OCI-LY3 (cell line): ENCODE measurements around the gene CD164.

ENCODE experiments used
- EZH2phosphoT487 ChIP-seq: fragments of 200-600 bp; shearing (Covaris generic); IDR thresholded peaks from 2 replicates; pipeline ENCODE4 v1.6.1; 2018; ENCODE audit warnings: antibody characterized with exemption, mixed run types, low read depth
- TF ChIP-seq, protein P1 (sequence below): fragments of 200-600, 300-600 bp; sonication (generic); IDR thresholded peaks from 2 replicates; pipeline ENCODE4 v1.5.1; 2014; ENCODE audit warnings: antibody characterized with exemption, low read length, low read depth

DNA sequence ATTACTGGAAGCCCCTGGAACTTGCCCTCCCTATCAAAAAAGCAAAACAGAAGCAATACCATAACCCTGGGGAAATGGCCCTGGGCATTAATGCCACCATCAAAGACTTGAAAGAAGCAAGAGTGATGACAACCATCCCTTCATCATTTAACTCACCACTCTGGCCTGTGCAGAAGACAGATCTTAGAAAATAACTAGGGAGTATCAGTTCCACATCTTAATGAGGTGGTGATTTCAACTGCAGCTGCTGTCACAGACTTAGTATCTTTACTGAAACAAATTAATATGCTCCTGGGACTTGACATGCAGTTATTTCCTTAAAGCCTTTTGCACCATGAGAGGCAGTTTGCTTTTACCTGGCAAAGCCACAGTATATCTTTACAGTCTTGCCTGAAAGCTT is 24.1 kb downstream of the CD164 start:
- TF ChIP-seq, protein P1, sequence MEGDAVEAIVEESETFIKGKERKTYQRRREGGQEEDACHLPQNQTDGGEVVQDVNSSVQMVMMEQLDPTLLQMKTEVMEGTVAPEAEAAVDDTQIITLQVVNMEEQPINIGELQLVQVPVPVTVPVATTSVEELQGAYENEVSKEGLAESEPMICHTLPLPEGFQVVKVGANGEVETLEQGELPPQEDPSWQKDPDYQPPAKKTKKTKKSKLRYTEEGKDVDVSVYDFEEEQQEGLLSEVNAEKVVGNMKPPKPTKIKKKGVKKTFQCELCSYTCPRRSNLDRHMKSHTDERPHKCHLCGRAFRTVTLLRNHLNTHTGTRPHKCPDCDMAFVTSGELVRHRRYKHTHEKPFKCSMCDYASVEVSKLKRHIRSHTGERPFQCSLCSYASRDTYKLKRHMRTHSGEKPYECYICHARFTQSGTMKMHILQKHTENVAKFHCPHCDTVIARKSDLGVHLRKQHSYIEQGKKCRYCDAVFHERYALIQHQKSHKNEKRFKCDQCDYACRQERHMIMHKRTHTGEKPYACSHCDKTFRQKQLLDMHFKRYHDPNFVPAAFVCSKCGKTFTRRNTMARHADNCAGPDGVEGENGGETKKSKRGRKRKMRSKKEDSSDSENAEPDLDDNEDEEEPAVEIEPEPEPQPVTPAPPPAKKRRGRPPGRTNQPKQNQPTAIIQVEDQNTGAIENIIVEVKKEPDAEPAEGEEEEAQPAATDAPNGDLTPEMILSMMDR = no peak
- TF ChIP-seq EZH2phosphoT487 = no peak
